Right lobe of liver (tissue), 6 donors: ENCODE measurements around the gene SNAP47. TPM values are rescaled to one million over a fixed set of nuclear protein-coding genes. Genes with fewer than 3 reads are reported as not detected.

Experiments
- ATAC-seq, 4 donors: fragments of 200-7000 bp; cut with Tn5 transposase; one replicate each; pipeline ENCODE4 v1.9.1; 2020; ENCODE audit warnings: mild to moderate bottlenecking in 4 of 4, moderate library complexity in 4 of 4
- DNase-seq, 3 donors: peaks; one replicate each; pipeline ENCODE4 v3.0.0-alpha.2; 2020
- H3K27ac ChIP-seq, 3 donors: fragments of 200-600 bp; one replicate each; pipeline ENCODE4 v1.8.0; 2022
- H3K27me3 ChIP-seq, 2 donors: fragments of 200-600 bp; one replicate each; pipeline ENCODE4 v1.8.0; 2022
- H3K36me3 ChIP-seq, 4 donors: fragments of 200-600 bp; sonication (generic) in 1 of 4; one replicate each; pipeline versions ENCODE4 v1.5.1 to v1.8.0; 2017 to 2022; ENCODE audit warnings: control low read depth in 1 of 4
- H3K4me1 ChIP-seq, 4 donors: fragments of 200-600 bp; sonication (generic) in 1 of 4; one replicate each; pipeline versions ENCODE4 v1.5.1 to v1.8.0; 2017 to 2022; ENCODE audit warnings: control low read depth in 1 of 4
- H3K4me3 ChIP-seq, 3 donors: fragments of 200-600 bp; one replicate each; pipeline ENCODE4 v1.8.0; 2022
- H3K9me3 ChIP-seq, 4 donors: fragments of 200-600 bp; sonication (generic) in 1 of 4; one replicate each; pipeline versions ENCODE4 v1.5.1 to v1.8.0; 2017 to 2022; ENCODE audit warnings: control low read depth in 1 of 4
- CTCF ChIP-seq, 4 donors: fragments of 200-600 bp in 3 of 4; fragments of 450-650 bp in 1 of 4; IDR thresholded peaks; one replicate each; pipeline versions ENCODE4 v1.5.1 to v1.8.0; 2016 to 2022; ENCODE audit warnings: antibody characterized with exemption in 4 of 4, mild to moderate bottlenecking in 2 of 4
- POLR2A ChIP-seq: fragments of 450-650 bp; IDR thresholded peaks from one replicate; pipeline ENCODE4 v1.6.1; 2017; ENCODE audit warnings: antibody characterized with exemption, mild to moderate bottlenecking
- WGBS: methylation state at CpG from one replicate; pipeline ENCODE4 v1.1.6; 2018; ENCODE audit warnings: low coverage, low lambda C conversion rate; ENCODE audit not compliant: insufficient coverage; ENCODE audit errors: missing lambda C conversion rate; 5-methylcytosine and 5-hydroxymethylcytosine counted together
- intact Hi-C, 2 donors: fragments of 100-400 bp; cut with DNase I; formaldehyde crosslinking; loops; one replicate each; pipeline versions ENCODE4 v1.11.2 to v1.14.1; 2022
- total RNA-seq, 6 experiments: library from RNA; depleted of rRNA in 2 of 6; stranded (reverse); fragments of >200 nt in 2 of 6; fragmentation: NEBNext Ultra II Directional in 3 of 6; extraction: Animal tissue kit (Norgen Biotek cat#: 25700) in 3 of 6; gene quantifications; one replicate each; pipeline versions ENCODE4 v1.1.0 to v1.2.4, GENCODE V29; 2016 to 2023
- donor health status: DM: no; HTN: yes; CAD: no.
- donor health status: DM: no; HTN: no; CAD: no.
- donor health status: DM: no; HTN: no; CAD: no.
- donor health status: DM: no; HTN: yes; CAD: no.
- donor health status: DM: no; HTN: yes; CAD: no.

SNAP47 gene
- total RNA-seq, 6 experiments from 2014 or later = 15.2 to 32.5 (median 24.8) TPM

GRCh38 chr1:227762231-227762911 is 27.1 kb downstream of the SNAP47 start:
- Histone ChIP-seq H3K27me3 (no peaks in the 10 kb centered on the region), H3K4me1 (peaks cover 0 to 25% (median 4%) of the 10 kb centered on the region in 4 donors), H3K4me3 (no peak overlapping the region), H3K36me3 (peaks cover 0 to 30% (median under 1%) of the 10 kb centered on the region in 4 donors), H3K27ac (no peak overlapping the region), H3K9me3 (no peaks in the 10 kb centered on the region)
- DNase-seq (peak; percentile 80 to 88 (median 85)), ATAC-seq (peak; percentile 85 to 96 (median 92))
- TF ChIP-seq POLR2A = no peak
- peak; percentile 79 to 89 (median 82) for TF ChIP-seq CTCF (IDR thresholded peaks at IDR 0.05)
- 0% methylated on average over 2 of the region's 22 CpGs for WGBS
- intact Hi-C loops = loop anchor here in 1 of 2 donors (10.0 kb wide), 1 partner anchor 182 kb away; the partner anchor contains the start of gene WNT9A

- Histone ChIP-seq H3K9me3 (no peaks in the 10 kb centered on the region), H3K27me3 (no peaks in the 10 kb centered on the region), H3K4me3 (no peak overlapping the region), H3K36me3 (peaks cover 0 to 38% (median 3%) of the 10 kb centered on the region in 4 donors), H3K4me1 (peaks cover 0 to 25% (median 4%) of the 10 kb centered on the region in 4 donors), H3K27ac (no peak overlapping the region)
- TF ChIP-seq POLR2A = no peak
- TF ChIP-seq CTCF (IDR thresholded peaks at IDR 0.05) = no peak
- ATAC-seq = no peak
- WGBS = 90% methylated on average over 5 of the region's 16 CpGs
- intact Hi-C loops = loop anchor here in 1 of 2 donors (10.0 kb wide), 1 partner anchor 181 kb away; the partner anchor contains the start of gene WNT9A
- DNase-seq = peak in 1 of 3 donors; percentile 45
Measured at GRCh38 chr1:227763246-227764018, 28.2 kb downstream of the SNAP47 start.

GRCh38 chr1:227764019-227764391 is 28.8 kb downstream of the SNAP47 start:
- Histone ChIP-seq H3K36me3 (peaks cover 0 to 33% (median 3%) of the 10 kb centered on the region in 4 donors), H3K4me1 (peaks cover 0 to 25% (median 4%) of the 10 kb centered on the region in 4 donors), H3K27me3 (no peaks in the 10 kb centered on the region), H3K27ac (no peak overlapping the region), H3K9me3 (no peaks in the 10 kb centered on the region), H3K4me3 (no peak overlapping the region)
- WGBS = 100% methylated on average over 1 of the region's 7 CpGs
- TF ChIP-seq CTCF (IDR thresholded peaks at IDR 0.05) (no peak), POLR2A (no peak)
- intact Hi-C loops = loop anchor here in 1 of 2 donors (10.0 kb wide), 1 partner anchor 181 kb away; the partner anchor contains the start of gene WNT9A
- DNase-seq (peak in 1 of 3 donors; percentile 18), ATAC-seq (no peak)

- TF ChIP-seq POLR2A = no peak
- no peak for TF ChIP-seq CTCF (IDR thresholded peaks at IDR 0.05)
- H3K4me1 ChIP-seq = peaks cover 0 to 25% (median 4%) of the 10 kb centered on the region in 4 donors
- peak in 1 of 3 donors; percentile 35 for DNase-seq
- intact Hi-C loops = loop anchor here (5.0 to 10.0 kb wide), 2 partner anchors 177 to 179 kb away; partner anchors contain the start of gene WNT9A (in 1 of the 2)
- WGBS = no CpG with 5 or more reads among the region's 8 CpGs
- no peak overlapping the region for H3K27ac ChIP-seq
- H3K9me3 ChIP-seq = no peaks in the 10 kb centered on the region
- peaks cover 0 to 25% (median 2%) of the 10 kb centered on the region in 4 donors for H3K36me3 ChIP-seq
- no peak overlapping the region for H3K4me3 ChIP-seq
- ATAC-seq = no peak
- no peaks in the 10 kb centered on the region for H3K27me3 ChIP-seq
Measured at GRCh38 chr1:227765261-227766014, 30.2 kb downstream of the SNAP47 start.
